ENCODE data around the gene MTERF1. TPM values are rescaled to one million over a fixed set of nuclear protein-coding genes. Genes with fewer than 3 reads are reported as not detected.
A peak's percentile ranks its signal among the peaks of the same experiment; 100 is the strongest.

The MTERF1 gene
- total and polyA plus RNA-seq, 2 donors (not counting 1 experiment from before 2014, with no cell fraction given), result 8.8 to 10.9 TPM

GRCh38 chr7:91847876-91848588 lies 32.5 kb downstream of the MTERF1 start:
- Histone ChIP-seq H3K79me2 (ENCODE audit: control insufficient read depth, insufficient read depth, low read length) (no peaks in the 10 kb centered on the region), H3K27me3 (ENCODE audit: control insufficient read depth, insufficient read depth, low read length) (no peaks in the 10 kb centered on the region), H2AFZ (ENCODE audit: low read length) (no peak overlapping the region), H3K4me3 (replicated peaks in 1 of 4; ENCODE audit: control extremely low read depth in 1 of 4, insufficient read depth in 1 of 4, low read depth in 3 of 4, low read length in 4 of 4) (no peak overlapping the region), H3K4me2 (ENCODE audit: extremely low read depth, insufficient read depth, low read length) (no peak overlapping the region), H3K27ac (ENCODE audit: insufficient read depth, low read length) (no peak overlapping the region), H3K9ac (ENCODE audit: insufficient read depth, low read length) (no peak overlapping the region), H3K4me1 (ENCODE audit: control insufficient read depth, extremely low read depth, insufficient read depth, low read length) (no peaks in the 10 kb centered on the region), H3K36me3 (ENCODE audit: control insufficient read depth, insufficient read depth, low read length) (no peaks in the 10 kb centered on the region), H4K20me1 (ENCODE audit: control insufficient read depth, extremely low read depth, insufficient read depth, low read length) (no peaks in the 10 kb centered on the region), H3K9me3 (ENCODE audit: control insufficient read depth, insufficient read depth, low read depth, low read length) (no peaks in the 10 kb centered on the region)
- no peak for DNase-seq (ENCODE audit: low read depth in 2 of 2)
- TF ChIP-seq EZH2 (IDR thresholded peaks at IDR 0.05; ENCODE audit: low read length, missing control alignments) (no peak), CTCF (conservative IDR thresholded peaks at IDR 0.05 in 1 of 2, IDR thresholded peaks at IDR 0.05 in 1 of 2; ENCODE audit: low read depth in 1 of 2, low read length in 2 of 2) (no peak)

- Histone ChIP-seq H2AFZ (ENCODE audit: low read length) (no peak overlapping the region), H3K27me3 (ENCODE audit: control insufficient read depth, insufficient read depth, low read length) (no peaks in the 10 kb centered on the region), H3K4me2 (ENCODE audit: extremely low read depth, insufficient read depth, low read length) (no peak overlapping the region), H3K27ac (ENCODE audit: insufficient read depth, low read length) (no peak overlapping the region), H3K9ac (ENCODE audit: insufficient read depth, low read length) (no peak overlapping the region), H3K4me3 (replicated peaks in 1 of 4; ENCODE audit: control extremely low read depth in 1 of 4, insufficient read depth in 1 of 4, low read depth in 3 of 4, low read length in 4 of 4) (no peak overlapping the region), H3K36me3 (ENCODE audit: control insufficient read depth, insufficient read depth, low read length) (no peaks in the 10 kb centered on the region), H3K79me2 (ENCODE audit: control insufficient read depth, insufficient read depth, low read length) (no peaks in the 10 kb centered on the region), H3K9me3 (ENCODE audit: control insufficient read depth, insufficient read depth, low read depth, low read length) (no peaks in the 10 kb centered on the region), H4K20me1 (ENCODE audit: control insufficient read depth, extremely low read depth, insufficient read depth, low read length) (no peaks in the 10 kb centered on the region), H3K4me1 (ENCODE audit: control insufficient read depth, extremely low read depth, insufficient read depth, low read length) (no peaks in the 10 kb centered on the region)
- no peak for TF ChIP-seq CTCF (conservative IDR thresholded peaks at IDR 0.05 in 1 of 2, IDR thresholded peaks at IDR 0.05 in 1 of 2; ENCODE audit: low read depth in 1 of 2, low read length in 2 of 2)
- peak in 1 of 2 donors; percentile 45 for DNase-seq (ENCODE audit: low read depth in 2 of 2)
Observed at GRCh38 chr7:91847231-91847630, 33.3 kb downstream of the MTERF1 start.

- Histone ChIP-seq H3K27ac (ENCODE audit: insufficient read depth, low read length) (no peak overlapping the region), H3K27me3 (ENCODE audit: control insufficient read depth, insufficient read depth, low read length) (no peaks in the 10 kb centered on the region), H4K20me1 (ENCODE audit: control insufficient read depth, extremely low read depth, insufficient read depth, low read length) (no peaks in the 10 kb centered on the region), H3K79me2 (ENCODE audit: control insufficient read depth, insufficient read depth, low read length) (no peaks in the 10 kb centered on the region), H2AFZ (ENCODE audit: low read length) (no peak overlapping the region), H3K9me3 (ENCODE audit: control insufficient read depth, insufficient read depth, low read depth, low read length) (no peaks in the 10 kb centered on the region), H3K9ac (ENCODE audit: insufficient read depth, low read length) (no peak overlapping the region), H3K36me3 (ENCODE audit: control insufficient read depth, insufficient read depth, low read length) (no peaks in the 10 kb centered on the region), H3K4me1 (ENCODE audit: control insufficient read depth, extremely low read depth, insufficient read depth, low read length) (no peaks in the 10 kb centered on the region), H3K4me3 (replicated peaks in 1 of 4; ENCODE audit: control extremely low read depth in 1 of 4, insufficient read depth in 1 of 4, low read depth in 3 of 4, low read length in 4 of 4) (no peak overlapping the region), H3K4me2 (ENCODE audit: extremely low read depth, insufficient read depth, low read length) (no peak overlapping the region)
- TF ChIP-seq EZH2 (IDR thresholded peaks at IDR 0.05; ENCODE audit: low read length, missing control alignments) (no peak), CTCF (conservative IDR thresholded peaks at IDR 0.05 in 1 of 2, IDR thresholded peaks at IDR 0.05 in 1 of 2; ENCODE audit: low read depth in 1 of 2, low read length in 2 of 2) (no peak)
- peak in 1 of 2 donors; percentile 71 for DNase-seq (ENCODE audit: low read depth in 2 of 2)
Observed at GRCh38 chr7:91846436-91846835, 34.1 kb downstream of the MTERF1 start.

Data from fibroblast of lung (primary cell).